Peyer's patch (tissue), 4 donors: ENCODE results near the gene HK3.

Source experiments
- CTCF ChIP-seq, 6 experiments: fragments of 450-650 bp in 4 of 6; fragments of 200-600 bp in 2 of 6; sonication (generic) in 1 of 6; IDR thresholded peaks; one replicate each; pipeline ENCODE4 v1.5.1; 2017 to 2019; ENCODE audit warnings: antibody characterized with exemption in 6 of 6, mild to moderate bottlenecking in 3 of 6, moderate library complexity in 1 of 6
- POLR2A ChIP-seq, 2 donors: fragments of 450-650 bp; IDR thresholded peaks; one replicate each; pipeline ENCODE4 v1.5.1; 2017; ENCODE audit warnings: antibody characterized with exemption in 2 of 2, mild to moderate bottlenecking in 2 of 2, moderate library complexity in 2 of 2

- TF ChIP-seq CTCF (IDR thresholded peaks at IDR 0.05) (no peak), POLR2A (IDR thresholded peaks at IDR 0.05) (no peak)
These were observed 35.9 kb downstream of the HK3 start for GRCh38 chr5:176863041-176863764.
